ENCODE data around the gene BNC1.

The BNC1 gene

GRCh38 chr15:83312071-83312470 is 27.6 kb upstream of the BNC1 start:
- Histone ChIP-seq H3K4me2 (ENCODE audit: low read length, poor library complexity, severe bottlenecking) (no peak overlapping the region), H3K18ac (ENCODE audit: low read depth in 1 of 2, low read length in 2 of 2) (no peak overlapping the region), H3K14ac (ENCODE audit: low read length in 2 of 2) (no peak overlapping the region), H2BK15ac (ENCODE audit: low read depth, poor library complexity, severe bottlenecking) (no peak overlapping the region), H3K27ac (ENCODE audit: low read length, poor library complexity, severe bottlenecking) (no peak overlapping the region), H2BK5ac (ENCODE audit: low read depth, low read length, poor library complexity, severe bottlenecking) (no peak overlapping the region), H2AFZ (ENCODE audit: low read depth, low read length) (no peak overlapping the region), H3K36me3 (ENCODE audit: control insufficient read depth in 1 of 2, insufficient read depth in 2 of 2, low read depth in 1 of 2, low read length in 2 of 2) (no peaks in the 10 kb centered on the region), H3K9me3 (ENCODE audit: control insufficient read depth, low read length) (no peaks in the 10 kb centered on the region), H3K4me3 (ENCODE audit: insufficient read depth in 1 of 2, low read depth in 1 of 2, low read length in 2 of 2) (no peak overlapping the region), H3K23ac (ENCODE audit: low read length in 2 of 2) (no peak overlapping the region), H3K4me1 (ENCODE audit: control insufficient read depth, insufficient read depth, low read depth, low read length) (peaks cover 2% of the 10 kb centered on the region), H3K4ac (ENCODE audit: low read depth in 1 of 2, low read length in 2 of 2) (no peak overlapping the region), H2BK120ac (ENCODE audit: low read depth, low read length) (no peak overlapping the region), H4K91ac (ENCODE audit: low read length) (no peak overlapping the region), H3K9ac (ENCODE audit: low read length) (no peak overlapping the region), H4K8ac (ENCODE audit: low read length) (no peak overlapping the region), H2AK5ac (ENCODE audit: low read length, severe bottlenecking) (no peak overlapping the region), H3K79me1 (replicated peaks; ENCODE audit: low read length, poor library complexity, severe bottlenecking) (no peaks in the 10 kb centered on the region), H2BK12ac (ENCODE audit: low read length in 2 of 2) (peak overlapping the region in 1 of 2 experiments; percentile 35), H3K27me3 (ENCODE audit: control insufficient read depth in 1 of 2, insufficient read depth in 1 of 2, low read length in 2 of 2) (no peaks in the 10 kb centered on the region)
- WGBS, result 62% methylated on average over 1 of the region's 1 CpG
- DNase-seq, result no peak

DNA sequence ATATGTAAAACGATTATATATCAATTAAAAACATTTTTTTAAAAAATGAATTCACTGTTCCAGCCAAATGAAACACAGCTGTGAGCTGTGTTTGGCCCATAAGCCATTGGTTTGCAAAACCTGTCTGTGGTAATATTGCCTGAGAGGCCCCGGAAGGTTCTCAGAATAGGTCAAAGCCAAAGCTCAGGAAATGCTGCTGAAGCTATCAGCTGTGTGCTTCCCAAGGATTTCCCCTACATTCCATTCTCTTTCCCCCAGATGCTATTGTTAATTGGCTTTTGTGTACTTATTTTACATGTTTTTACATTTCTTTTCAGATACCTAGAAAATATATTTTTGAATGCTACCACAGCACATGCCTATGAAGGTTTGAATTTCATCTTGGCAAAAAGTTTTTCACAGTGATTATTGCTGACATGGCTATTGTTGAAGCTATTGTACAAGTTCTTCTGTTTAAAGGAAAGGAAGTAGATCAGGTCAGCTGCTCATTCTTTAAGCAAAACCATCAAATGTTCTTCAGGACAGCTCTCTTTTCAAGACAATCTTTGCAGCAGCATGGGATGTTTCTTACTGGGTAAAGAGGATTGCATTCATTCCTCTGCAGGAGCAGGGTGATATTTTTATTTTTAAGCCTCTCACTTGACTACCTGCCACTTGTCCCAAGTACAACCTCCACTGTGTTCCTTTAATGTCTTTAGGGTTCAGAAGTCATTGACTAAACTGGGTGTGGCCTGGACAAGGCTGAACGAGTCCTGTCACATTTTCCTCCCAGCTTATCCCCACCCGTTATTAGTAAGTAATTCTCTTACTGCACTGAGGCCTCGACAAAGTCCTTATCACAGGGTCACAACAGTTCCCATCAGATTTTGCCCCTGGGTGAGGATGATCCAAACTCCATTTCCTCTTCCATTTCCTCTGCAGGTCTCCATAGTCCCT is 26.3 kb upstream of the BNC1 start:
- peaks cover 5% of the 10 kb centered on the region for H3K4me1 ChIP-seq (ENCODE audit: control insufficient read depth, insufficient read depth, low read depth, low read length)
- no peak overlapping the region for H3K23ac ChIP-seq (ENCODE audit: low read length in 2 of 2)
- H3K4ac ChIP-seq (ENCODE audit: low read depth in 1 of 2, low read length in 2 of 2), result no peak overlapping the region
- no peak overlapping the region for H3K9ac ChIP-seq (ENCODE audit: low read length)
- no peak overlapping the region for H4K8ac ChIP-seq (ENCODE audit: low read length)
- no peak overlapping the region for H3K18ac ChIP-seq (ENCODE audit: low read depth in 1 of 2, low read length in 2 of 2)
- no peak overlapping the region for H2AFZ ChIP-seq (ENCODE audit: low read depth, low read length)
- H3K4me3 ChIP-seq (ENCODE audit: insufficient read depth in 1 of 2, low read depth in 1 of 2, low read length in 2 of 2), result no peak overlapping the region
- no peak overlapping the region for H4K91ac ChIP-seq (ENCODE audit: low read length)
- no peaks in the 10 kb centered on the region for H3K9me3 ChIP-seq (ENCODE audit: control insufficient read depth, low read length)
- no peaks in the 10 kb centered on the region for H3K36me3 ChIP-seq (ENCODE audit: control insufficient read depth in 1 of 2, insufficient read depth in 2 of 2, low read depth in 1 of 2, low read length in 2 of 2)
- no peak overlapping the region for H3K27ac ChIP-seq (ENCODE audit: low read length, poor library complexity, severe bottlenecking)
- peak; percentile 30 for DNase-seq
- no peak overlapping the region for H2BK12ac ChIP-seq (ENCODE audit: low read length in 2 of 2)
- no peaks in the 10 kb centered on the region for H3K27me3 ChIP-seq (ENCODE audit: control insufficient read depth in 1 of 2, insufficient read depth in 1 of 2, low read length in 2 of 2)
- no peaks in the 10 kb centered on the region for H3K79me1 ChIP-seq (replicated peaks; ENCODE audit: low read length, poor library complexity, severe bottlenecking)
- H2AK5ac ChIP-seq (ENCODE audit: low read length, severe bottlenecking), result no peak overlapping the region
- H2BK5ac ChIP-seq (ENCODE audit: low read depth, low read length, poor library complexity, severe bottlenecking), result no peak overlapping the region
- 57% methylated on average over 4 of the region's 5 CpGs for WGBS
- H2BK15ac ChIP-seq (ENCODE audit: low read depth, poor library complexity, severe bottlenecking), result no peak overlapping the region
- no peak overlapping the region for H3K14ac ChIP-seq (ENCODE audit: low read length in 2 of 2)
- no peak overlapping the region for H2BK120ac ChIP-seq (ENCODE audit: low read depth, low read length)
- no peak overlapping the region for H3K4me2 ChIP-seq (ENCODE audit: low read length, poor library complexity, severe bottlenecking)

DNA sequence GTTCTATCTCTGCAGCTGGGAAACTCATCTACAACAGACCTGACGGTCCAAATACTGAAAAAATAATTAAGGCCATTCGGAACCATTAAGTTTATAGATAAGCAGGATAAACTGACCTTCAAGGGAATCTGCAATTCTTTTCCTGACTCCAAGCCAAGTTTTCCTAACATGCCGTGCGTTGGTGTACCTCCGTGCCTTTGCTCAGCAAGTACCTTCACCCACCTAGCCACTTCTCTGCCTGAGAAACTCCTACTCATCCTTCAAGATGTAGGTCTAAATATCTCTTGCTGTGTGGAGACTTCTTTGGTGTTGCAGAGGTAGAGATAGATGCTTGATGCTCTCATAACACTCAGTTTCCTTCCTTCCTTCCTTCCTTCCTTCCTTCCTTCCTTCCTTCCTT is 24.2 kb upstream of the BNC1 start:
- Histone ChIP-seq H3K14ac (ENCODE audit: low read length in 2 of 2) (no peak overlapping the region), H3K27me3 (ENCODE audit: control insufficient read depth in 1 of 2, insufficient read depth in 1 of 2, low read length in 2 of 2) (no peaks in the 10 kb centered on the region), H2BK12ac (ENCODE audit: low read length in 2 of 2) (no peak overlapping the region), H3K18ac (ENCODE audit: low read depth in 1 of 2, low read length in 2 of 2) (no peak overlapping the region), H4K91ac (ENCODE audit: low read length) (no peak overlapping the region), H3K9me3 (ENCODE audit: control insufficient read depth, low read length) (no peaks in the 10 kb centered on the region), H4K8ac (ENCODE audit: low read length) (no peak overlapping the region), H3K23ac (ENCODE audit: low read length in 2 of 2) (no peak overlapping the region), H3K27ac (ENCODE audit: low read length, poor library complexity, severe bottlenecking) (no peak overlapping the region), H2BK120ac (ENCODE audit: low read depth, low read length) (no peak overlapping the region), H3K4me2 (ENCODE audit: low read length, poor library complexity, severe bottlenecking) (no peak overlapping the region), H3K4me1 (ENCODE audit: control insufficient read depth, insufficient read depth, low read depth, low read length) (peaks cover 13% of the 10 kb centered on the region), H3K4me3 (ENCODE audit: insufficient read depth in 1 of 2, low read depth in 1 of 2, low read length in 2 of 2) (no peak overlapping the region), H3K9ac (ENCODE audit: low read length) (no peak overlapping the region), H2AK5ac (ENCODE audit: low read length, severe bottlenecking) (no peak overlapping the region), H2BK5ac (ENCODE audit: low read depth, low read length, poor library complexity, severe bottlenecking) (no peak overlapping the region), H3K4ac (ENCODE audit: low read depth in 1 of 2, low read length in 2 of 2) (no peak overlapping the region), H2BK15ac (ENCODE audit: low read depth, poor library complexity, severe bottlenecking) (no peak overlapping the region), H3K79me1 (replicated peaks; ENCODE audit: low read length, poor library complexity, severe bottlenecking) (no peaks in the 10 kb centered on the region), H3K36me3 (ENCODE audit: control insufficient read depth in 1 of 2, insufficient read depth in 2 of 2, low read depth in 1 of 2, low read length in 2 of 2) (no peaks in the 10 kb centered on the region), H2AFZ (ENCODE audit: low read depth, low read length) (no peak overlapping the region)
- 96% methylated on average over 5 of the region's 5 CpGs for WGBS
- DNase-seq, result no peak

- Histone ChIP-seq H3K23ac (ENCODE audit: low read length in 2 of 2) (no peak overlapping the region), H4K91ac (ENCODE audit: low read length) (no peak overlapping the region), H3K9ac (ENCODE audit: low read length) (no peak overlapping the region), H3K4me2 (ENCODE audit: low read length, poor library complexity, severe bottlenecking) (no peak overlapping the region), H2BK15ac (ENCODE audit: low read depth, poor library complexity, severe bottlenecking) (no peak overlapping the region), H3K18ac (ENCODE audit: low read depth in 1 of 2, low read length in 2 of 2) (no peak overlapping the region), H2BK5ac (ENCODE audit: low read depth, low read length, poor library complexity, severe bottlenecking) (no peak overlapping the region), H2BK12ac (ENCODE audit: low read length in 2 of 2) (no peak overlapping the region), H3K79me1 (replicated peaks; ENCODE audit: low read length, poor library complexity, severe bottlenecking) (no peaks in the 10 kb centered on the region), H2AFZ (ENCODE audit: low read depth, low read length) (no peak overlapping the region), H3K4me1 (ENCODE audit: control insufficient read depth, insufficient read depth, low read depth, low read length) (peaks cover 13% of the 10 kb centered on the region), H3K27ac (ENCODE audit: low read length, poor library complexity, severe bottlenecking) (no peak overlapping the region), H3K14ac (ENCODE audit: low read length in 2 of 2) (no peak overlapping the region), H2AK5ac (ENCODE audit: low read length, severe bottlenecking) (peak overlapping the region; percentile 44), H2BK120ac (ENCODE audit: low read depth, low read length) (no peak overlapping the region), H3K36me3 (ENCODE audit: control insufficient read depth in 1 of 2, insufficient read depth in 2 of 2, low read depth in 1 of 2, low read length in 2 of 2) (no peaks in the 10 kb centered on the region), H3K9me3 (ENCODE audit: control insufficient read depth, low read length) (no peaks in the 10 kb centered on the region), H3K4me3 (ENCODE audit: insufficient read depth in 1 of 2, low read depth in 1 of 2, low read length in 2 of 2) (no peak overlapping the region), H3K27me3 (ENCODE audit: control insufficient read depth in 1 of 2, insufficient read depth in 1 of 2, low read length in 2 of 2) (no peaks in the 10 kb centered on the region), H4K8ac (ENCODE audit: low read length) (no peak overlapping the region), H3K4ac (ENCODE audit: low read depth in 1 of 2, low read length in 2 of 2) (no peak overlapping the region)
- peak; percentile 36 for DNase-seq
- 85% methylated on average over 1 of the region's 3 CpGs for WGBS
These were observed 22.1 kb upstream of the BNC1 start for GRCh38 chr15:83306561-83306960.

Measured in mesenchymal stem cell (in vitro differentiated cells and primary cell).